Measurements from ENCODE around the gene ICA1.
"Not testable (repeated sequence)": the region's sequence is repeated elsewhere in the genome, so short reads cannot be mapped to it uniquely, and the experiment has no call there.

Gene ICA1

GRCh38 chr7:8263048-8263447, 1.1 kb upstream of the ICA1 start:
- DNase-seq (ENCODE audit: low spot score), result no peak

- DNase-seq (ENCODE audit: low spot score), result peak; percentile 26
Measured at GRCh38 chr7:8260871-8261694, 884 bp downstream of the ICA1 start.

GRCh38 chr7:8259586-8260222, 2.3 kb downstream of the ICA1 start:
- no peak for DNase-seq (ENCODE audit: low spot score)

- DNase-seq (ENCODE audit: low spot score), result no peak
Measured at GRCh38 chr7:8258734-8259133, 3.2 kb downstream of the ICA1 start.

- DNase-seq (ENCODE audit: low spot score), result no peak
Measured at GRCh38 chr7:8258166-8258565, 3.8 kb downstream of the ICA1 start.

- DNase-seq (ENCODE audit: low spot score), result no peak
Measured at GRCh38 chr7:8255680-8256655, 6.0 kb downstream of the ICA1 start.

- no peak for DNase-seq (ENCODE audit: low spot score)
Measured at GRCh38 chr7:8254667-8255066, 7.3 kb downstream of the ICA1 start.

- DNase-seq (ENCODE audit: low spot score), result no peak
Measured at GRCh38 chr7:8254215-8254614, 7.8 kb downstream of the ICA1 start.

GRCh38 chr7:8251195-8251594, 10.8 kb downstream of the ICA1 start:
- DNase-seq (ENCODE audit: low spot score), result no peak

GRCh38 chr7:8250547-8250946, 11.4 kb downstream of the ICA1 start:
- no peak for DNase-seq (ENCODE audit: low spot score)

GRCh38 chr7:8249121-8249520, 12.8 kb downstream of the ICA1 start:
- no peak for DNase-seq (ENCODE audit: low spot score)

- DNase-seq (ENCODE audit: low spot score), result no peak
Measured at GRCh38 chr7:8246020-8246419, 15.9 kb downstream of the ICA1 start.

- DNase-seq (ENCODE audit: low spot score), result not testable (repeated sequence)
Measured at GRCh38 chr7:8245032-8245431, 16.9 kb downstream of the ICA1 start.

- not testable (repeated sequence) for DNase-seq (ENCODE audit: low spot score)
Measured at GRCh38 chr7:8243059-8243458, 18.9 kb downstream of the ICA1 start.

GRCh38 chr7:8239702-8240362, 22.1 kb downstream of the ICA1 start:
- DNase-seq (ENCODE audit: low spot score), result not testable (repeated sequence)

- no peak for DNase-seq (ENCODE audit: low spot score)
Measured at GRCh38 chr7:8236780-8237407, 25.1 kb downstream of the ICA1 start.

- no peak for DNase-seq (ENCODE audit: low spot score)
Measured at GRCh38 chr7:8232999-8233847, 28.7 kb downstream of the ICA1 start.

- no peak for DNase-seq (ENCODE audit: low spot score)
Measured at GRCh38 chr7:8229927-8230326, 32.0 kb downstream of the ICA1 start.

GRCh38 chr7:8228766-8229674, 32.9 kb downstream of the ICA1 start:
- DNase-seq (ENCODE audit: low spot score), result no peak

Data from iPS-NIHi11 (cell line).